HG02610 (cell line): ENCODE data around the gene CD7.
"Not testable (repeated sequence)": the region's sequence is repeated elsewhere in the genome, so short reads cannot be mapped to it uniquely, and the experiment has no call there.

Experiments
- ATAC-seq: cut with Tn5 transposase; IDR thresholded peaks from one replicate; pipeline ENCODE4 v1.9.1; 2021; ENCODE audit warnings: mild to moderate bottlenecking, moderate library complexity; ENCODE audit not compliant: unreplicated experiment

CD7 gene

GRCh38 chr17:82317394-82318168 lies at the start of gene CD7:
Gene CD7 (minus strand): TSS chr17:82317608. CDS start chr17:82317495, 113 bp downstream.
- ATAC-seq: no peak

- ATAC-seq: no peak
Observed at GRCh38 chr17:82366749-82367148, 49.3 kb upstream of the CD7 start.

GRCh38 chr17:82365606-82366295 lies 48.3 kb upstream of the CD7 start:
- no peak for ATAC-seq

- no peak for ATAC-seq
Observed at GRCh38 chr17:82361885-82362633, 44.7 kb upstream of the CD7 start.

GRCh38 chr17:82359451-82360074 lies 42.2 kb upstream of the CD7 start:
- ATAC-seq: not testable (repeated sequence)

- ATAC-seq: no peak
Observed at GRCh38 chr17:82358465-82359350, 41.3 kb upstream of the CD7 start, which contains the start of gene TEX19. Gene TEX19 (plus strand): TSS chr17:82359247. CDS start chr17:82362151, 2,904 bp downstream.

- ATAC-seq: no peak
Observed at GRCh38 chr17:82357394-82357793, 40.0 kb upstream of the CD7 start.

GRCh38 chr17:82356845-82357355 lies 39.5 kb upstream of the CD7 start:
- no peak for ATAC-seq

- no peak for ATAC-seq
Observed at GRCh38 chr17:82355770-82356427, 38.5 kb upstream of the CD7 start.

- ATAC-seq: no peak
Observed at GRCh38 chr17:82354804-82355308, 37.4 kb upstream of the CD7 start.

GRCh38 chr17:82353484-82353883 lies 36.1 kb upstream of the CD7 start:
- no peak for ATAC-seq

GRCh38 chr17:82351713-82352488 lies 34.5 kb upstream of the CD7 start:
- ATAC-seq: no peak

- no peak for ATAC-seq
Observed at GRCh38 chr17:82351254-82351712, 33.9 kb upstream of the CD7 start.

GRCh38 chr17:82350182-82351030 lies 33.0 kb upstream of the CD7 start:
- ATAC-seq: no peak

- ATAC-seq: no peak
Observed at GRCh38 chr17:82349287-82349701, 31.9 kb upstream of the CD7 start.

GRCh38 chr17:82348866-82349265 lies 31.5 kb upstream of the CD7 start:
- ATAC-seq: no peak

GRCh38 chr17:82348434-82348833 lies 31.0 kb upstream of the CD7 start:
- no peak for ATAC-seq
